Fibroblast of the conjunctiva (primary cell): ENCODE results near the gene CALU.

ENCODE experiments used
- DNase-seq: peaks from one replicate; pipeline ENCODE4 v3.0.0-alpha.2; 2010; ENCODE audit warnings: low read depth

The CALU gene

GRCh38 chr7:128811631-128812430 lies 72.7 kb downstream of the CALU start:
- DNase-seq = no peak

DNA sequence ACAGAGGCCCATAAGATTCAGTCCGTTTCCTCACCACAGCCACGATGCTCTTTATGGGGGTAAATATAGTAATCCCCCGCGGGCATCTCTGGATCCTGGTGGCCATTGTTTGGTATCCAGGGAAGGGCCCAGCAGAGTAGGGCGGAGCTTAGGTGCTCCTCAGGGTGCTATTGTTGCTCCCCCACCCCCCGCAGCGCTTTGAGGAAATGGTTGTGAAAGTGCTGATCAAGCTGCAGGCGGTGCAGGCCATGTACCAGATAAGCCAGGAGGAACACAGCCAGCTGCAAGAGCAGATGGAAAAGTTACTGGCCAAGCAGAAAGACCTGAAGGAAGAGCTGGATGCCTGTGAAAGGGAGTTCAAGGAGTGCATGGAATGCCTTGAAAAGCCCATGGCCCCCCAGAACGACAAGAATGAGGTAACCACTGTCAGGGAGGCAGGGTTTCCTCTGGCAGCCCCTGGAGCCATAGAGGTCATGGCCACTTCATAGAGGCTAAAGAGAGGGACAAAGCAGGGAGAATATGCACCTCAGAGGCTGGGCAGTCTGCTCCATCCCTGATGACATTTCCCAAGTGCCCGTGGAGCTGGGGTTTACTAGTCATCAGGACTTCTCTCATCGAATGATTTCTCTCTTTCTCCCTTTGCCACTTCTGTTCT lies 73.5 kb downstream of the CALU start:
- DNase-seq = no peak

GRCh38 chr7:128814499-128814898 lies 75.3 kb downstream of the CALU start:
- no peak for DNase-seq

- DNase-seq = no peak
Measured at GRCh38 chr7:128815289-128815942, 76.3 kb downstream of the CALU start.

DNA sequence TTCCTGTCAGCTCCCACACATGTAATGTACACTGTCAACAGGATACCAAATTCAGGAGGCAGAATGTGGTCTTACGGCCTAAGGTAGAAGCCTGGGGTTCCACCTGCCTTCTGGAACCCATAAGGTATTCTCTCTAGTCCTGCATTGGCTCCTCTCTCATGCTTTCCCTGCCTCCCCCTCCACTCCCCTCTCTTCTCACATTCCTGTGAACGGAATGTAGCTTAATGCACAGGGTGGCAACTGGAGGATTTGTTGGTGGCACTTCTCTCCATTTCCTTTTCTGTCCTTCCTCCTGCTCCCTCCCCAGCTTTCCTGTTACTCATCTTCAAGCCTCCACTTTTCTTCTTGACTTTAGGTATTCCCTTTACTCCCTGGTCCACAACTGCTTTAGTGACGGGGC lies 79.5 kb downstream of the CALU start:
- no peak for DNase-seq
